Activated gamma-delta T cell treated with Interleukin-2 at 50 U/mL for 16 hours (primary cell): Measurements from ENCODE around the gene RAB27B.
"Not testable (repeated sequence)": the region's sequence is repeated elsewhere in the genome, so short reads cannot be mapped to it uniquely, and the experiment has no call there.

ENCODE experiments used
- DNase-seq: peaks from one replicate; pipeline ENCODE4 v3.0.0-alpha.2; 2020

Gene RAB27B

GRCh38 chr18:54820785-54821275, 7.4 kb upstream of the RAB27B start:
- DNase-seq: not testable (repeated sequence)

GRCh38 chr18:54822872-54823845, 5.1 kb upstream of the RAB27B start:
- no peak for DNase-seq

GRCh38 chr18:54824761-54825160, 3.5 kb upstream of the RAB27B start:
- no peak for DNase-seq

GRCh38 chr18:54825601-54826344, 2.5 kb upstream of the RAB27B start:
- no peak for DNase-seq

GRCh38 chr18:54828986-54829385, 709 bp downstream of the RAB27B start:
- no peak for DNase-seq

GRCh38 chr18:54829856-54830255, 1.6 kb downstream of the RAB27B start:
- no peak for DNase-seq

GRCh38 chr18:54830260-54830659, 2.0 kb downstream of the RAB27B start:
- DNase-seq: no peak

- DNase-seq: no peak
Observed at GRCh38 chr18:54830866-54831265, 2.6 kb downstream of the RAB27B start.

GRCh38 chr18:54835944-54836343, 7.7 kb downstream of the RAB27B start:
- no peak for DNase-seq

- no peak for DNase-seq
Observed at GRCh38 chr18:54843314-54843713, 15.0 kb downstream of the RAB27B start.

GRCh38 chr18:54845787-54846186, 17.5 kb downstream of the RAB27B start:
- no peak for DNase-seq

GRCh38 chr18:54848121-54848520, 19.8 kb downstream of the RAB27B start:
- DNase-seq: no peak

GRCh38 chr18:54849683-54850082, 21.4 kb downstream of the RAB27B start:
- DNase-seq: no peak

- DNase-seq: no peak
Observed at GRCh38 chr18:54850598-54850997, 22.3 kb downstream of the RAB27B start.

GRCh38 chr18:54852780-54853675, 24.8 kb downstream of the RAB27B start:
- DNase-seq: no peak

- DNase-seq: not testable (repeated sequence)
Observed at GRCh38 chr18:54855050-54855449, 26.8 kb downstream of the RAB27B start.

- no peak for DNase-seq
Observed at GRCh38 chr18:54856105-54856646, 27.9 kb downstream of the RAB27B start.

GRCh38 chr18:54857499-54857898, 29.2 kb downstream of the RAB27B start:
- no peak for DNase-seq

- no peak for DNase-seq
Observed at GRCh38 chr18:54859667-54860421, 31.6 kb downstream of the RAB27B start.

- DNase-seq: no peak
Observed at GRCh38 chr18:54860941-54861340, 32.7 kb downstream of the RAB27B start.

- no peak for DNase-seq
Observed at GRCh38 chr18:54867131-54867530, 38.9 kb downstream of the RAB27B start.

- no peak for DNase-seq
Observed at GRCh38 chr18:54871231-54871630, 43.0 kb downstream of the RAB27B start.
